ENCODE data around the gene SSBP3.

DNA sequence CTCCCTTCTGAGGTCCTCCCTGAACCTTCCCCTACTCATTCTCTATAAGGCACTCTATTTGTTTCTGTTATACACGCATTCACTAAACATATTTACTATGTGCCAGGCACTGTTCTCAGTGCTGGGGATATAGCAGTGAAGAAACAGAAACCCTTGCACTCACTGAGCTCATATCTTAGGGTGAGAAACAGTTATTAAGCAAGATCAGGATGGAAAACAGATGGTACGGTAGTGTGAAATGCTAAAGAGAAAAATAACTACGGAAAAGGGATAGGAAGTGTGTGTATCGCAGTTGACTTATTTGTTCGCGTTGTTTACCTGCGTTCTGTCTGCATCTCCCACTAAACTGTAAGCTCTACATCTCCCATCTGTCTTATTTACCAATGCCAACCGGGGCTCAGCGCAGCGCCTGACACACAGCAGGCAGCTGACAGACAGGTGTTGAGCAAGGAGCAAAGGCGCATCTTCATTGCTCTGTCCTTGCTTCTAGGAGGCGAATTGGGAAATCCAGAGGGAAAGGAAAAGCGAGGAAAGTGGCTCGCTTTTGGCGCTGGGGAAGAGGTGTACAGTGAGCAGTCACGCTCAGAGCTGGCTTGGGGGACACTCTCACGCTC is 206.9 kb downstream of the SSBP3 start:
- TF ChIP-seq POLR2A (IDR thresholded peaks at IDR 0.05) (no peak), POLR2AphosphoS5 (IDR thresholded peaks at IDR 0.05) (no peak), EP300 (IDR thresholded peaks at IDR 0.05) (no peak)
- TF ChIP-seq, protein P1, sequence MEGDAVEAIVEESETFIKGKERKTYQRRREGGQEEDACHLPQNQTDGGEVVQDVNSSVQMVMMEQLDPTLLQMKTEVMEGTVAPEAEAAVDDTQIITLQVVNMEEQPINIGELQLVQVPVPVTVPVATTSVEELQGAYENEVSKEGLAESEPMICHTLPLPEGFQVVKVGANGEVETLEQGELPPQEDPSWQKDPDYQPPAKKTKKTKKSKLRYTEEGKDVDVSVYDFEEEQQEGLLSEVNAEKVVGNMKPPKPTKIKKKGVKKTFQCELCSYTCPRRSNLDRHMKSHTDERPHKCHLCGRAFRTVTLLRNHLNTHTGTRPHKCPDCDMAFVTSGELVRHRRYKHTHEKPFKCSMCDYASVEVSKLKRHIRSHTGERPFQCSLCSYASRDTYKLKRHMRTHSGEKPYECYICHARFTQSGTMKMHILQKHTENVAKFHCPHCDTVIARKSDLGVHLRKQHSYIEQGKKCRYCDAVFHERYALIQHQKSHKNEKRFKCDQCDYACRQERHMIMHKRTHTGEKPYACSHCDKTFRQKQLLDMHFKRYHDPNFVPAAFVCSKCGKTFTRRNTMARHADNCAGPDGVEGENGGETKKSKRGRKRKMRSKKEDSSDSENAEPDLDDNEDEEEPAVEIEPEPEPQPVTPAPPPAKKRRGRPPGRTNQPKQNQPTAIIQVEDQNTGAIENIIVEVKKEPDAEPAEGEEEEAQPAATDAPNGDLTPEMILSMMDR (IDR thresholded peaks at IDR 0.05) = no peak

Data from suprapubic skin (tissue), 4 donors.